Measurements from ENCODE around the gene CSNK1G2.

CSNK1G2 gene

DNA sequence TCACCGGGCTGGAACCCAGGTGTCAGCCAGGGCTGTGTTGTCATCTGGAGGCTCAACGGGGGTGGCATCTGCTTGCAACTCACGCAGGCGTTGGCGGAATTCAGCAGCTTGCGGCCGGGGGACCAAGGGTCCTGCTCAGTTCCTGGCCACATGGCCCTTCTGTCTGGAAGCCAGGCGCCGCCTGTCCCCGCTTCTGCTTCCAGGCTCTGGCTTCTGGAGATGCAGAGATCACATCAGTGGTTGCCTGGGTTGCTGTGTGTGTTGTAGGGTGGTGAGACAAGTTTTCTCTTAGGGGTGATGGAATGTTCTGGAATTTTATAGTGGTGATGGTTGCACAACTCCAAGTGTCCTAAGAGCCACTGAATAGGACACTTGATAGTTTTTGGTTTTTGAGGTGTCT lies 30.8 kb upstream of the CSNK1G2 start:
- peak; percentile 56 for DNase-seq
- peaks cover 17 to 62% of the 10 kb centered on the region in 2 experiments for H3K36me3 ChIP-seq (ENCODE audit: control insufficient read depth in 1 of 2, insufficient read depth in 2 of 2, low read depth in 1 of 2, low read length in 2 of 2)
- H3K14ac ChIP-seq (ENCODE audit: low read length in 2 of 2), result no peak overlapping the region
- H3K4me2 ChIP-seq (ENCODE audit: low read length, poor library complexity, severe bottlenecking), result no peak overlapping the region
- H2AFZ ChIP-seq (ENCODE audit: low read depth, low read length), result no peak overlapping the region
- no peak overlapping the region for H3K18ac ChIP-seq (ENCODE audit: low read depth in 1 of 2, low read length in 2 of 2)
- H2BK5ac ChIP-seq (ENCODE audit: low read depth, low read length, poor library complexity, severe bottlenecking), result no peak overlapping the region
- no peak overlapping the region for H3K27ac ChIP-seq (ENCODE audit: low read length, poor library complexity, severe bottlenecking)
- no peaks in the 10 kb centered on the region for H3K9me3 ChIP-seq (ENCODE audit: control insufficient read depth, low read length)
- no peak overlapping the region for H3K4me3 ChIP-seq (ENCODE audit: insufficient read depth in 1 of 2, low read depth in 1 of 2, low read length in 2 of 2)
- H3K4ac ChIP-seq (ENCODE audit: low read depth in 1 of 2, low read length in 2 of 2), result no peak overlapping the region
- H3K4me1 ChIP-seq (ENCODE audit: control insufficient read depth, insufficient read depth, low read depth, low read length), result peaks cover 44% of the 10 kb centered on the region
- no peak overlapping the region for H2BK120ac ChIP-seq (ENCODE audit: low read depth, low read length)
- 98% methylated on average over 10 of the region's 10 CpGs for whole genome bisulfite sequencing
- H3K9ac ChIP-seq (ENCODE audit: low read length), result peak overlapping the region; percentile 18
- no peak overlapping the region for H2BK12ac ChIP-seq (ENCODE audit: low read length in 2 of 2)
- no peak overlapping the region for H3K23ac ChIP-seq (ENCODE audit: low read length in 2 of 2)
- no peak overlapping the region for H2AK5ac ChIP-seq (ENCODE audit: low read length, severe bottlenecking)
- peaks cover 23% of the 10 kb centered on the region for H3K79me1 ChIP-seq (replicated peaks; ENCODE audit: low read length, poor library complexity, severe bottlenecking)
- no peak overlapping the region for H4K91ac ChIP-seq (ENCODE audit: low read length)
- H3K27me3 ChIP-seq (ENCODE audit: control insufficient read depth in 1 of 2, insufficient read depth in 1 of 2, low read length in 2 of 2), result no peaks in the 10 kb centered on the region
- no peak overlapping the region for H2BK15ac ChIP-seq (ENCODE audit: low read depth, poor library complexity, severe bottlenecking)
- H4K8ac ChIP-seq (ENCODE audit: low read length), result no peak overlapping the region

- Histone ChIP-seq H3K23ac (ENCODE audit: low read length in 2 of 2) (no peak overlapping the region), H2BK15ac (ENCODE audit: low read depth, poor library complexity, severe bottlenecking) (no peak overlapping the region), H2AK5ac (ENCODE audit: low read length, severe bottlenecking) (no peak overlapping the region), H2BK120ac (ENCODE audit: low read depth, low read length) (no peak overlapping the region), H3K36me3 (ENCODE audit: control insufficient read depth in 1 of 2, insufficient read depth in 2 of 2, low read depth in 1 of 2, low read length in 2 of 2) (peaks cover 20 to 65% of the 10 kb centered on the region in 2 experiments), H3K79me1 (replicated peaks; ENCODE audit: low read length, poor library complexity, severe bottlenecking) (peaks cover 26% of the 10 kb centered on the region), H4K91ac (ENCODE audit: low read length) (no peak overlapping the region), H2AFZ (ENCODE audit: low read depth, low read length) (no peak overlapping the region), H3K27me3 (ENCODE audit: control insufficient read depth in 1 of 2, insufficient read depth in 1 of 2, low read length in 2 of 2) (no peaks in the 10 kb centered on the region), H3K14ac (ENCODE audit: low read length in 2 of 2) (no peak overlapping the region), H3K9me3 (ENCODE audit: control insufficient read depth, low read length) (no peaks in the 10 kb centered on the region), H3K4me1 (ENCODE audit: control insufficient read depth, insufficient read depth, low read depth, low read length) (peaks cover 41% of the 10 kb centered on the region), H3K9ac (ENCODE audit: low read length) (no peak overlapping the region), H2BK12ac (ENCODE audit: low read length in 2 of 2) (no peak overlapping the region), H4K8ac (ENCODE audit: low read length) (no peak overlapping the region), H3K4ac (ENCODE audit: low read depth in 1 of 2, low read length in 2 of 2) (no peak overlapping the region), H3K18ac (ENCODE audit: low read depth in 1 of 2, low read length in 2 of 2) (no peak overlapping the region), H2BK5ac (ENCODE audit: low read depth, low read length, poor library complexity, severe bottlenecking) (no peak overlapping the region), H3K4me3 (ENCODE audit: insufficient read depth in 1 of 2, low read depth in 1 of 2, low read length in 2 of 2) (no peak overlapping the region), H3K4me2 (ENCODE audit: low read length, poor library complexity, severe bottlenecking) (no peak overlapping the region), H3K27ac (ENCODE audit: low read length, poor library complexity, severe bottlenecking) (no peak overlapping the region)
- no peak for DNase-seq
- 96% methylated on average over 13 of the region's 13 CpGs for WGBS
These were observed 29.9 kb upstream of the CSNK1G2 start for GRCh38 chr19:1911098-1911497.

- Histone ChIP-seq H2BK15ac (ENCODE audit: low read depth, poor library complexity, severe bottlenecking) (no peak overlapping the region), H3K36me3 (ENCODE audit: control insufficient read depth in 1 of 2, insufficient read depth in 2 of 2, low read depth in 1 of 2, low read length in 2 of 2) (peaks cover 25 to 73% of the 10 kb centered on the region in 2 experiments), H3K4me1 (ENCODE audit: control insufficient read depth, insufficient read depth, low read depth, low read length) (peaks cover 38% of the 10 kb centered on the region), H4K91ac (ENCODE audit: low read length) (no peak overlapping the region), H3K27me3 (ENCODE audit: control insufficient read depth in 1 of 2, insufficient read depth in 1 of 2, low read length in 2 of 2) (no peaks in the 10 kb centered on the region), H3K14ac (ENCODE audit: low read length in 2 of 2) (no peak overlapping the region), H3K9me3 (ENCODE audit: control insufficient read depth, low read length) (no peaks in the 10 kb centered on the region), H2BK5ac (ENCODE audit: low read depth, low read length, poor library complexity, severe bottlenecking) (no peak overlapping the region), H2BK120ac (ENCODE audit: low read depth, low read length) (no peak overlapping the region), H3K4me2 (ENCODE audit: low read length, poor library complexity, severe bottlenecking) (no peak overlapping the region), H2AK5ac (ENCODE audit: low read length, severe bottlenecking) (no peak overlapping the region), H2AFZ (ENCODE audit: low read depth, low read length) (no peak overlapping the region), H2BK12ac (ENCODE audit: low read length in 2 of 2) (no peak overlapping the region), H3K4me3 (ENCODE audit: insufficient read depth in 1 of 2, low read depth in 1 of 2, low read length in 2 of 2) (no peak overlapping the region), H3K4ac (ENCODE audit: low read depth in 1 of 2, low read length in 2 of 2) (no peak overlapping the region), H3K27ac (ENCODE audit: low read length, poor library complexity, severe bottlenecking) (no peak overlapping the region), H3K9ac (ENCODE audit: low read length) (no peak overlapping the region), H3K18ac (ENCODE audit: low read depth in 1 of 2, low read length in 2 of 2) (no peak overlapping the region), H3K79me1 (replicated peaks; ENCODE audit: low read length, poor library complexity, severe bottlenecking) (peaks cover 32% of the 10 kb centered on the region), H3K23ac (ENCODE audit: low read length in 2 of 2) (no peak overlapping the region), H4K8ac (ENCODE audit: low read length) (no peak overlapping the region)
- no peak for DNase-seq
- WGBS, result 95% methylated on average over 37 of the region's 37 CpGs
These were observed 29.0 kb upstream of the CSNK1G2 start for GRCh38 chr19:1911995-1912394.

DNA sequence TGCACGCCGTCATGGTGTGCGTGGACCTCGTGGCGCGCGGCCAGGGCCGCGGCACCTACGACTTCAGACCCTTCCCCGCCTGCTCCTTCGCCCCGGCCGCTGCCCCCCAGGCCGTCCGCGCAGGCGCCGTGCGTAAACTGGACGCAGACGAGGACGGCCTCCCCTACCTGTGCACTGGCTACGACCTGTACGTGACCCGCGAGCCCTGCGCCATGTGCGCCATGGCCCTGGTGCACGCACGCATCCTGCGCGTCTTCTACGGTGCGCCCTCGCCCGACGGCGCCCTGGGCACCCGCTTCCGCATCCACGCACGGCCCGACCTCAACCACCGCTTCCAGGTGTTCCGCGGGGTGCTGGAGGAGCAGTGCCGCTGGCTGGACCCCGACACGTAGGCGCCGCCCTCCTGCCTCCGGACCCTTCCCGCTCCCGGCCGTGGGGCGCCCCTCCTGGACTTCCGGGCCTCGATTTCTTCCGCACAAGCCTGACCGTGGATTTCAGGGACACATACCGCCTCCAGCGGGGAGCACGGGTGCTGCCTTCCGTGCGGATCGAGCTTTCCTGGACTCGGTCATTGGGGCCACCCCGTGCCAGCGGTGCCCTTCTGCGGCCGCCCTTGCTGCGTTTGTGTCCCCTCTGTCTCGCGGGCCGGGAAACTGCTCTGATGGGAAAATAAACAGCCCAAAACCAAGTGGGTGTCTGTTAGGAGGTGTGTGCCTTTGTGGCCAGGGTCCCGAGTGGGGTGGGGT lies 28.0 kb upstream of the CSNK1G2 start:
- Histone ChIP-seq H3K4me3 (ENCODE audit: insufficient read depth in 1 of 2, low read depth in 1 of 2, low read length in 2 of 2) (peak overlapping the region in 1 of 2 experiments; percentile 3), H2BK15ac (ENCODE audit: low read depth, poor library complexity, severe bottlenecking) (no peak overlapping the region), H3K9ac (ENCODE audit: low read length) (no peak overlapping the region), H3K27ac (ENCODE audit: low read length, poor library complexity, severe bottlenecking) (no peak overlapping the region), H4K91ac (ENCODE audit: low read length) (no peak overlapping the region), H2BK12ac (ENCODE audit: low read length in 2 of 2) (peak overlapping the region in 1 of 2 experiments; percentile 21), H3K79me1 (replicated peaks; ENCODE audit: low read length, poor library complexity, severe bottlenecking) (peaks cover 40% of the 10 kb centered on the region), H4K8ac (ENCODE audit: low read length) (no peak overlapping the region), H3K9me3 (ENCODE audit: control insufficient read depth, low read length) (no peaks in the 10 kb centered on the region), H3K36me3 (ENCODE audit: control insufficient read depth in 1 of 2, insufficient read depth in 2 of 2, low read depth in 1 of 2, low read length in 2 of 2) (peaks cover 32 to 72% of the 10 kb centered on the region in 2 experiments), H3K4ac (ENCODE audit: low read depth in 1 of 2, low read length in 2 of 2) (no peak overlapping the region), H2AK5ac (ENCODE audit: low read length, severe bottlenecking) (no peak overlapping the region), H3K27me3 (ENCODE audit: control insufficient read depth in 1 of 2, insufficient read depth in 1 of 2, low read length in 2 of 2) (no peaks in the 10 kb centered on the region), H2AFZ (ENCODE audit: low read depth, low read length) (no peak overlapping the region), H3K4me2 (ENCODE audit: low read length, poor library complexity, severe bottlenecking) (no peak overlapping the region), H3K18ac (ENCODE audit: low read depth in 1 of 2, low read length in 2 of 2) (no peak overlapping the region), H3K4me1 (ENCODE audit: control insufficient read depth, insufficient read depth, low read depth, low read length) (peaks cover 29% of the 10 kb centered on the region), H3K14ac (ENCODE audit: low read length in 2 of 2) (no peak overlapping the region), H2BK5ac (ENCODE audit: low read depth, low read length, poor library complexity, severe bottlenecking) (no peak overlapping the region), H2BK120ac (ENCODE audit: low read depth, low read length) (no peak overlapping the region), H3K23ac (ENCODE audit: low read length in 2 of 2) (no peak overlapping the region)
- WGBS, result 99% methylated on average over 77 of the region's 77 CpGs
- no peak for DNase-seq

Measured in mesenchymal stem cell (in vitro differentiated cells and primary cell).